Transverse colon (tissue), 3 donors: ENCODE results near the gene HACD3.

ENCODE experiments used
- EP300 ChIP-seq: sonication (generic); formaldehyde crosslinking; IDR thresholded peaks from one replicate; pipeline ENCODE4 v1.6.1; 2017; ENCODE audit warnings: antibody characterized with exemption, low read depth
- POLR2A ChIP-seq: fragments of 450-650 bp; IDR thresholded peaks from one replicate; pipeline ENCODE4 v1.6.1; 2016; ENCODE audit warnings: antibody characterized with exemption, mild to moderate bottlenecking, moderate library complexity
- TF ChIP-seq, protein P1 (sequence below), 5 experiments: fragments of 200-600 bp in 3 of 5; fragments of 450-650 bp in 2 of 5; sonication (generic) in 3 of 5; IDR thresholded peaks; 1 replicate in 2 of 5; 2 replicates in 3 of 5; pipeline ENCODE4 v1.5.1; 2016 to 2017; ENCODE audit warnings: antibody characterized with exemption in 5 of 5, inconsistent platforms in 3 of 5, mild to moderate bottlenecking in 2 of 5, moderate library complexity in 1 of 5

DNA sequence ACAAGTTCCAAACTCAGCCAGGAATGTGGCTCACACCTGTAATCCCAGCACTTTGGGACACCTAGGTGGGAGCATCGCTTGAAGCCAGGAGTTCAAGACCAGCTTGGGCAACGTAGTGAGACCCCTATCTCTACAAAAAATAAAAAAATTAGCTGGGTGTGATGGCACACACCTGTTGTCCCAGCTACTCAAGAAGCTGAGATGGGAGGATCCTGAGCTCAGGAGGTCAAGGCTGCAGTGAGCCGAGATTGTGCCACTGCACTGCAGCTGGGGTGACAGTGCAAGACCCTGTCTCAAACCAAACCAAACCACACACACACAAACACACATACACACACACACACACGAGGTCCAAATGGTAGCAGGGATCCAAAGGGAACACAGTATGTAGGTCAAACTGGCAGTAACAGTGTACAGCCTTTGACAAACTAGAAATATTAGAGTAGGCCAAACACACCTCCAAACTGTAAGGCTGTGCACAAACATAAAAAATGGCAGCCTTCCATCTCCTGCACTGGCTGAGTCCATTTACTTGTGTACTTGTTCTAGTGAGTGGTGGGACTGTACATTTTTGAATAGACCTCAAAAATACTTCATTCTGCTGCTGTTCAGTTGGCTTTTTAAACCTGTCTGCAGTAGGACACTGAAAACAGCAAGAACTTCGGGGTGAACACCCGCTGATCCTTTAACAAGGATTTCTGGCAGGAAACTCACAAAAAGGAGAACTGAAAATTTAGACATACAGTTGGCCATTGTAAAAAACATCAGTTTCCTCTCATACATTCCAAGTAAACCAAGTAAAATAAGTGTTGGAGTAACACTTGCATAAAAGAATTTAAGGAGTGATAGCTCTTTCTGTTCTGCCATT, 47.1 kb downstream of the HACD3 start:
- TF ChIP-seq EP300 (no peak), POLR2A (no peak)
- TF ChIP-seq, protein P1, sequence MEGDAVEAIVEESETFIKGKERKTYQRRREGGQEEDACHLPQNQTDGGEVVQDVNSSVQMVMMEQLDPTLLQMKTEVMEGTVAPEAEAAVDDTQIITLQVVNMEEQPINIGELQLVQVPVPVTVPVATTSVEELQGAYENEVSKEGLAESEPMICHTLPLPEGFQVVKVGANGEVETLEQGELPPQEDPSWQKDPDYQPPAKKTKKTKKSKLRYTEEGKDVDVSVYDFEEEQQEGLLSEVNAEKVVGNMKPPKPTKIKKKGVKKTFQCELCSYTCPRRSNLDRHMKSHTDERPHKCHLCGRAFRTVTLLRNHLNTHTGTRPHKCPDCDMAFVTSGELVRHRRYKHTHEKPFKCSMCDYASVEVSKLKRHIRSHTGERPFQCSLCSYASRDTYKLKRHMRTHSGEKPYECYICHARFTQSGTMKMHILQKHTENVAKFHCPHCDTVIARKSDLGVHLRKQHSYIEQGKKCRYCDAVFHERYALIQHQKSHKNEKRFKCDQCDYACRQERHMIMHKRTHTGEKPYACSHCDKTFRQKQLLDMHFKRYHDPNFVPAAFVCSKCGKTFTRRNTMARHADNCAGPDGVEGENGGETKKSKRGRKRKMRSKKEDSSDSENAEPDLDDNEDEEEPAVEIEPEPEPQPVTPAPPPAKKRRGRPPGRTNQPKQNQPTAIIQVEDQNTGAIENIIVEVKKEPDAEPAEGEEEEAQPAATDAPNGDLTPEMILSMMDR (IDR thresholded peaks at IDR 0.05) = no peak
